H9 (cell line): ENCODE data around the gene PRPF38B. TPM values are rescaled to one million over a fixed set of nuclear protein-coding genes. Genes with fewer than 3 reads are reported as not detected.
A peak's percentile ranks its signal among the peaks of the same experiment; 100 is the strongest.
"Not testable (repeated sequence)": the region's sequence is repeated elsewhere in the genome, so short reads cannot be mapped to it uniquely, and the experiment has no call there.

Source experiments
- DNase-seq: peaks from one replicate; pipeline ENCODE4 v3.0.0-alpha.2; 2017
- H2AFZ ChIP-seq: one replicate; pipeline ENCODE4 v1.6.1; 2013; ENCODE audit warnings: mild to moderate bottlenecking, low read length, control low read depth, moderate library complexity
- H2AK5ac ChIP-seq: 2 replicates; pipeline ENCODE4 v1.6.1; 2013; ENCODE audit warnings: low read length, control low read depth, mixed read lengths; ENCODE audit not compliant: insufficient read length
- H2BK120ac ChIP-seq: one replicate; pipeline ENCODE4 v1.6.1; 2013; ENCODE audit warnings: low read depth, mild to moderate bottlenecking, low read length, control low read depth, inconsistent platforms; ENCODE audit not compliant: poor library complexity, severe bottlenecking
- H2BK12ac ChIP-seq: 2 replicates; pipeline ENCODE4 v1.6.1; 2013; ENCODE audit warnings: low read length, control low read depth, mixed read lengths, low read depth; ENCODE audit not compliant: insufficient read length
- H2BK15ac ChIP-seq: 2 replicates; pipeline ENCODE4 v1.6.1; 2013; ENCODE audit warnings: low read depth, low read length, control low read depth
- H2BK20ac ChIP-seq: one replicate; pipeline ENCODE4 v1.6.1; 2013; ENCODE audit warnings: low read depth, mild to moderate bottlenecking, low read length, control low read depth, inconsistent platforms; ENCODE audit not compliant: poor library complexity, severe bottlenecking
- H2BK5ac ChIP-seq: 2 replicates; pipeline ENCODE4 v1.6.1; 2013; ENCODE audit warnings: low read length, control low read depth, mixed read lengths; ENCODE audit not compliant: insufficient read length
- H3K14ac ChIP-seq: 2 replicates; pipeline ENCODE4 v1.6.1; 2013; ENCODE audit warnings: low read length, control low read depth; ENCODE audit not compliant: insufficient read depth
- H3K18ac ChIP-seq: 2 replicates; pipeline ENCODE4 v1.6.1; 2013; ENCODE audit warnings: low read depth, mild to moderate bottlenecking, mixed read lengths, low read length, control low read depth; ENCODE audit not compliant: insufficient read length
- H3K23ac ChIP-seq: 2 replicates; pipeline ENCODE4 v1.6.1; 2013; ENCODE audit warnings: low read length, control low read depth, mixed read lengths, low read depth; ENCODE audit not compliant: insufficient read length
- H3K23me2 ChIP-seq: 2 replicates; pipeline ENCODE4 v1.6.1; 2013; ENCODE audit warnings: low read depth, mild to moderate bottlenecking, mixed read lengths, low read length, control low read depth; ENCODE audit not compliant: insufficient read length, poor library complexity, severe bottlenecking
- H3K27ac ChIP-seq: 2 replicates; pipeline ENCODE4 v1.5.1; 2013; ENCODE audit warnings: low read length, control low read depth, mixed read lengths, low read depth; ENCODE audit not compliant: insufficient read length
- H3K27me3 ChIP-seq: 2 replicates; pipeline ENCODE4 v1.6.1; 2013; ENCODE audit warnings: low read length, control low read depth, inconsistent platforms; ENCODE audit not compliant: insufficient read depth
- H3K4ac ChIP-seq: 2 replicates; pipeline ENCODE4 v1.6.1; 2013; ENCODE audit warnings: low read depth, mild to moderate bottlenecking, control low read depth, inconsistent platforms, low read length, moderate library complexity
- H3K4me1 ChIP-seq: 2 replicates; pipeline ENCODE4 v1.6.1; 2013; ENCODE audit warnings: low read length, control low read depth, inconsistent platforms; ENCODE audit not compliant: insufficient read depth
- H3K4me2 ChIP-seq: 2 replicates; pipeline ENCODE4 v1.6.1; 2013; ENCODE audit warnings: low read length, control low read depth, mixed read lengths; ENCODE audit not compliant: insufficient read length, insufficient read depth
- H3K56ac ChIP-seq: 2 replicates; pipeline ENCODE4 v1.6.1; 2013; ENCODE audit warnings: low read depth, mild to moderate bottlenecking, mixed read lengths, low read length, control low read depth; ENCODE audit not compliant: insufficient read length
- H3K79me1 ChIP-seq: 2 replicates; pipeline ENCODE4 v1.6.1; 2013; ENCODE audit warnings: low read depth, mild to moderate bottlenecking, moderate library complexity, low read length, control low read depth, inconsistent platforms; ENCODE audit not compliant: insufficient read depth, poor library complexity, severe bottlenecking
- H3K79me2 ChIP-seq: 2 replicates; pipeline ENCODE4 v1.6.1; 2013; ENCODE audit warnings: low read length, control low read depth, inconsistent platforms; ENCODE audit not compliant: insufficient read depth
- H3K9ac ChIP-seq: 2 replicates; pipeline ENCODE4 v1.6.1; 2013; ENCODE audit warnings: low read length, control low read depth, mixed read lengths; ENCODE audit not compliant: insufficient read length; ENCODE audit errors: extremely low read depth
- H3K9me3 ChIP-seq: one replicate; pipeline ENCODE4 v1.6.1; 2013; ENCODE audit warnings: low read depth, low read length, inconsistent platforms; ENCODE audit not compliant: control insufficient read depth
- H3T11ph ChIP-seq: one replicate; pipeline ENCODE4 v1.6.1; 2013; ENCODE audit warnings: mild to moderate bottlenecking, low read length, control low read depth, inconsistent platforms
- H4K20me1 ChIP-seq: one replicate; pipeline ENCODE4 v1.6.1; 2013; ENCODE audit not compliant: control insufficient read depth, insufficient read length, insufficient read depth
- H4K5ac ChIP-seq: 2 replicates; pipeline ENCODE4 v1.6.1; 2013; ENCODE audit warnings: low read depth, mild to moderate bottlenecking, mixed read lengths, low read length, control low read depth; ENCODE audit not compliant: insufficient read length
- H4K8ac ChIP-seq: replicated peaks from 2 replicates; pipeline ENCODE4 v1.6.1; 2013; ENCODE audit warnings: low read length, control low read depth, mixed read lengths, low read depth; ENCODE audit not compliant: insufficient read length
- H4K91ac ChIP-seq: 2 replicates; pipeline ENCODE4 v1.6.1; 2013; ENCODE audit warnings: low read depth, mild to moderate bottlenecking, moderate library complexity, mixed read lengths, low read length, control low read depth; ENCODE audit not compliant: insufficient read length
- H3K27ac Mint-ChIP-seq, 3 experiments: 2 replicates in 2 of 3; 3 replicates in 1 of 3; pipeline ENCODE4 v1.8.0; 2020 to 2021; ENCODE audit warnings: mixed read lengths in 3 of 3, mild to moderate bottlenecking in 1 of 3, moderate library complexity in 1 of 3
- H3K27me3 Mint-ChIP-seq: 2 replicates; pipeline ENCODE4 v1.8.0; 2021; ENCODE audit warnings: low read depth, mild to moderate bottlenecking, moderate library complexity, mixed read lengths
- H3K36me3 Mint-ChIP-seq, 3 experiments: 2 replicates in 2 of 3; 3 replicates in 1 of 3; pipeline ENCODE4 v1.8.0; 2020 to 2021; ENCODE audit warnings: low read depth in 3 of 3, mixed read lengths in 3 of 3; ENCODE audit not compliant: insufficient read depth in 1 of 3
- H3K4me1 Mint-ChIP-seq, 2 experiments: 2 replicates each; pipeline ENCODE4 v1.8.0; 2020; ENCODE audit warnings: mixed read lengths in 2 of 2
- H3K4me3 Mint-ChIP-seq, 2 experiments: 2 replicates in 1 of 2; 3 replicates in 1 of 2; pipeline ENCODE4 v1.8.0; 2020 to 2021; ENCODE audit warnings: mild to moderate bottlenecking in 2 of 2, mixed read lengths in 2 of 2, moderate library complexity in 1 of 2
- H3K9me3 Mint-ChIP-seq, 2 experiments: 2 replicates in 1 of 2; 3 replicates in 1 of 2; pipeline ENCODE4 v1.8.0; 2020; ENCODE audit warnings: mild to moderate bottlenecking in 2 of 2, mixed read lengths in 2 of 2, moderate library complexity in 1 of 2
- CTCF ChIP-seq: fragments of 200-600 bp; sonication (generic); conservative IDR thresholded peaks from 3 replicates; pipeline ENCODE4 v1.8.0; 2021; ENCODE audit warnings: antibody characterized with exemption, mild to moderate bottlenecking
- WGBS: extraction: QIAGEN DNeasy Blood & Tissue Kit; methylation state at CpG from one replicate; pipeline ENCODE4 v1.1.7; 2013; ENCODE audit warnings: missing lambda C conversion rate, low lambda C conversion rate, mixed read lengths; ENCODE audit not compliant: insufficient read length; ENCODE audit errors: extremely low coverage; 5-methylcytosine and 5-hydroxymethylcytosine counted together
- total RNA-seq: library from RNA; stranded (reverse); gene quantifications from 2 replicates; pipeline ENCODE4 v1.2.1, GENCODE V29; 2021

The PRPF38B gene
- total RNA-seq, 1 experiment from 2014 or later, result 60.0 TPM

- Histone ChIP-seq H3K56ac (no peak overlapping the region), H4K91ac (no peak overlapping the region), H3K4ac (no peak overlapping the region), H3K14ac (no peak overlapping the region), H3K27me3 (no peaks in the 10 kb centered on the region), H3K23ac (no peak overlapping the region), H2BK12ac (no peak overlapping the region), H4K20me1 (no peaks in the 10 kb centered on the region), H3K4me1 (no peaks in the 10 kb centered on the region), H2BK20ac (no peak overlapping the region), H3K18ac (no peak overlapping the region), H2BK120ac (no peak overlapping the region), H2AK5ac (no peak overlapping the region), H2BK5ac (no peak overlapping the region), H4K5ac (no peak overlapping the region), H3K4me2 (no peak overlapping the region), H3K79me1 (peaks cover 3% of the 10 kb centered on the region), H3K9me3 (no peaks in the 10 kb centered on the region), H3K9ac (no peak overlapping the region), H3K23me2 (no peaks in the 10 kb centered on the region), H3K79me2 (no peaks in the 10 kb centered on the region), H4K8ac (no peak overlapping the region), H2BK15ac (no peak overlapping the region), H3K27ac (no peak overlapping the region), H3T11ph (no peak overlapping the region), H2AFZ (no peak overlapping the region)
- H3K4me1 Mint-ChIP-seq, result peaks cover 0 to 4% of the 10 kb centered on the region in 2 experiments; a peak in 1 of 4 replicates
- DNase-seq, result no peak
- no peak overlapping the region for H3K27ac Mint-ChIP-seq
- H3K4me3 Mint-ChIP-seq, result no peak overlapping the region
- no peaks in the 10 kb centered on the region for H3K9me3 Mint-ChIP-seq
- H3K36me3 Mint-ChIP-seq, result peaks cover 33 to 61% (median 45%) of the 10 kb centered on the region in 3 experiments; a peak in 6 of 7 replicates
- no peak for TF ChIP-seq CTCF
- WGBS, result no CpG with 5 or more reads among the region's 5 CpGs
- no peaks in the 10 kb centered on the region; the same call in 1 of the 2 replicates for H3K27me3 Mint-ChIP-seq
Observed at GRCh38 chr1:108701176-108701849, 9.2 kb downstream of the PRPF38B start.

GRCh38 chr1:108702109-108702508, 10.0 kb downstream of the PRPF38B start:
- H2BK5ac ChIP-seq, H2AK5ac ChIP-seq, H3K79me2 ChIP-seq, H2BK120ac ChIP-seq, H3K9me3 Mint-ChIP-seq, H3K23me2 ChIP-seq, H3K4me2 ChIP-seq, H3K18ac ChIP-seq, H4K8ac ChIP-seq, H3K9me3 ChIP-seq, H4K5ac ChIP-seq, H3K27me3 Mint-ChIP-seq, H2BK15ac ChIP-seq, H3K14ac ChIP-seq, H3K56ac ChIP-seq, H3K4me1 ChIP-seq, H3K9ac ChIP-seq, H4K20me1 ChIP-seq, H3K4ac ChIP-seq, H3K4me3 Mint-ChIP-seq, H3K79me1 ChIP-seq, H3T11ph ChIP-seq, H4K91ac ChIP-seq, H3K23ac ChIP-seq, DNase-seq, H3K27me3 ChIP-seq, H3K27ac ChIP-seq, H2AFZ ChIP-seq, H2BK20ac ChIP-seq, H2BK12ac ChIP-seq, H3K4me1 Mint-ChIP-seq: not testable (repeated sequence)
- WGBS, result no CpG with 5 or more reads among the region's 6 CpGs
- H3K36me3 Mint-ChIP-seq, result peaks cover 25 to 53% (median 37%) of the 10 kb centered on the region in 3 experiments; a peak in 6 of 7 replicates
- H3K27ac Mint-ChIP-seq, result peak overlapping the region in 1 of 3 experiments; percentile 56; a peak in 1 of 7 replicates
